ENCODE data around the gene SNTA1.
"Not testable (repeated sequence)": the region's sequence is repeated elsewhere in the genome, so short reads cannot be mapped to it uniquely, and the experiment has no call there.

SNTA1 gene

DNA sequence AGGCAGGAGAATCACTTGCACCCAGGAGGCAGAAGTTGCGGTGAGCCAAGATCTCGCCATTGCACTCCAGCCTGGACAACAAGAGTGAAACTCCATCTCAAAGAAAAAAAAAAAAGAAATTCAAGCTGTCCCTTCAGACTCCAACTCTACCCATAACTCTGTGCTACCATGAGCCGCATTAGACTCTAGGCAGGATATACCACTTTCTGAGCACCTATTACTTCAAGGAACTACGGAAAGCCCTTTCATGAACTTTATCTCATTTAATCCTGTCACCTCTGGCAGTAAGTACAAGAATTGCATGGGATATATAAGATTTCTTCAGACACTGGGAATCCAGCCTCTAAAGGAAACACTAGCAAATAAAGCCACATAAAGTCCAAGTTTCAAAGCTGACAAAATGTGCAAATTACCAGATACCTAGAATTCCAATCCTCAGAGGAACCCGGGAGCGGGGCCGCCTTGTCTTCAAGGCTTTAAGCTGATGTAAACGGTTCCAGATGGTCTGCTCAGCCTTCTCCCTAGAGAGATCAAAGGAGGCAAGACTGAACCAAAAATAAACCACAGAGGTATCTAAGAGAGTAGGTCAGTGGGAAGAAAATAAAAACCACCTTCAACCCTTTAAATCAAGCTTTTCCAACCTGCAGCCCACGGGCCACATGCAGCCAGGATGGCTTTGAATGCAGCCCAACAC lies 51.7 kb downstream of the SNTA1 start:
- no peak for DNase-seq (ENCODE audit: low read depth)
- no peak overlapping the region for H3K4me3 ChIP-seq (ENCODE audit: low read length)
- TF ChIP-seq, protein P1, sequence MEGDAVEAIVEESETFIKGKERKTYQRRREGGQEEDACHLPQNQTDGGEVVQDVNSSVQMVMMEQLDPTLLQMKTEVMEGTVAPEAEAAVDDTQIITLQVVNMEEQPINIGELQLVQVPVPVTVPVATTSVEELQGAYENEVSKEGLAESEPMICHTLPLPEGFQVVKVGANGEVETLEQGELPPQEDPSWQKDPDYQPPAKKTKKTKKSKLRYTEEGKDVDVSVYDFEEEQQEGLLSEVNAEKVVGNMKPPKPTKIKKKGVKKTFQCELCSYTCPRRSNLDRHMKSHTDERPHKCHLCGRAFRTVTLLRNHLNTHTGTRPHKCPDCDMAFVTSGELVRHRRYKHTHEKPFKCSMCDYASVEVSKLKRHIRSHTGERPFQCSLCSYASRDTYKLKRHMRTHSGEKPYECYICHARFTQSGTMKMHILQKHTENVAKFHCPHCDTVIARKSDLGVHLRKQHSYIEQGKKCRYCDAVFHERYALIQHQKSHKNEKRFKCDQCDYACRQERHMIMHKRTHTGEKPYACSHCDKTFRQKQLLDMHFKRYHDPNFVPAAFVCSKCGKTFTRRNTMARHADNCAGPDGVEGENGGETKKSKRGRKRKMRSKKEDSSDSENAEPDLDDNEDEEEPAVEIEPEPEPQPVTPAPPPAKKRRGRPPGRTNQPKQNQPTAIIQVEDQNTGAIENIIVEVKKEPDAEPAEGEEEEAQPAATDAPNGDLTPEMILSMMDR (conservative IDR thresholded peaks at IDR 0.05; ENCODE audit: low read depth, low read length) = no peak

GRCh38 chr20:33389326-33389725 lies 54.2 kb downstream of the SNTA1 start:
- not testable (repeated sequence) for H3K4me3 ChIP-seq (ENCODE audit: low read length); DNase-seq (ENCODE audit: low read depth)

GRCh38 chr20:33388268-33388667 lies 55.3 kb downstream of the SNTA1 start:
- DNase-seq (ENCODE audit: low read depth) = no peak
- TF ChIP-seq, protein P1 (conservative IDR thresholded peaks at IDR 0.05; ENCODE audit: low read depth, low read length) = no peak
- H3K4me3 ChIP-seq (ENCODE audit: low read length) = no peak overlapping the region

DNA sequence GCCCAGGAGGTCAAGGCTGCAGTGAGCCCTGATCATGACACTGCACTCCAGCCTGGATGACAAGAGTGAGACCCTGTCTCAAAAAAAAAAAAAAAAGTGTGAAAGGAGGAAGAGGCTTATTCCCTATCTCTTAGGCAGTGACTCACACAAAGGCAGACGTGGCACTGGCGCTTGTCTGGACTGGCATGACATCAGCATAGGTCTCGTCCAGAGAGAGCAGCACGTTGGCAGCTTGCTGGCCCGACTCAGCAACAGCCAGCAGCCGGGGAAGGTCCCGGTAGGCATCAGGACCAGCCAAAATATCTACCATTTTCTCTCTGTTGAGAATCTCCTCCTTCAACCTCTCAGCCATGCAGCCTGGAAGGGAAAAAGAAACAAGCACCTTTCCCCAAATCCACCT lies 56.4 kb downstream of the SNTA1 start:
- TF ChIP-seq, protein P1 (conservative IDR thresholded peaks at IDR 0.05; ENCODE audit: low read depth, low read length) = no peak
- DNase-seq (ENCODE audit: low read depth) = no peak
- H3K4me3 ChIP-seq (ENCODE audit: low read length) = no peak overlapping the region

DNA sequence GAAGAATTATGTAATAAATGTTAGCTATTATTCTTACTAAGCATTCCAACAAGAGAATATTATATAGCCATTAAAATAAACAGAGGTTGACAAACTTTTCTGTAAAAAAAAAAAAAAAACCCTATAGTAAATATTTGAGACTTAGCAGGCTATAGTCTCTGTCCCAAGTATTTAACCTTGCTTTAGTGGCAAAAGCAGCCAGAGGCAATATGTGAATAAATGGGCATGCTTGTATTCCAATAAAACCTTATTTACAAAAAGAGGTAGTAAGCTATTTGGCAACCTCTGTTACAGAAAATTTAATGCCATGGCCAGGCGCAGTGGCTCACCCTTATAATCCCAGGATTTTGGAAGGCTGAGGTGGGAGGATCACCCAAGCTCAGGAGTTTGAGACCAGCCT lies 56.9 kb downstream of the SNTA1 start:
- DNase-seq (ENCODE audit: low read depth) = no peak
- no peak overlapping the region for H3K4me3 ChIP-seq (ENCODE audit: low read length)
- TF ChIP-seq, protein P1 (conservative IDR thresholded peaks at IDR 0.05; ENCODE audit: low read depth, low read length) = no peak

DNA sequence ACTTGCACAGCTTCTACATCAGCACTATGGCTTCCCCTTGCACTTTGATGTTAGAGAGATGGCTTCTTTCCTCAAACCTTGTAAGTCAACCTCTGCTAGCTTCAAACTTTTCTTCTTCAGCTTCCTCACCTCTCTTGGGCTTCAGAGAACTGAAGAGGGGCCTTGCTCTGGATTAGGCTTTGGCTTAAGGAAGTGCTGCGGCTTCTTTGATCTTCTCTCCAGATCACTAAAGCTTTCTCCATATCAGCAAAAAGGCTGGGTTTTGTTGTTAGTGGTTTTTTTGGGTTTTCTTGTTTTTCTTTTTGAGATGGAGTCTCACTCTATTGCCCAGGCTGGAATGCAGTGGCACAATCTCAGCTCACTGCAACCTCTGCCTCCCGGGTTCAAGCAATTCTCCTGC lies 66.2 kb downstream of the SNTA1 start:
- TF ChIP-seq, protein P1 (conservative IDR thresholded peaks at IDR 0.05; ENCODE audit: low read depth, low read length) = no peak
- DNase-seq (ENCODE audit: low read depth) = no peak
- no peak overlapping the region for H3K4me3 ChIP-seq (ENCODE audit: low read length)

DNA sequence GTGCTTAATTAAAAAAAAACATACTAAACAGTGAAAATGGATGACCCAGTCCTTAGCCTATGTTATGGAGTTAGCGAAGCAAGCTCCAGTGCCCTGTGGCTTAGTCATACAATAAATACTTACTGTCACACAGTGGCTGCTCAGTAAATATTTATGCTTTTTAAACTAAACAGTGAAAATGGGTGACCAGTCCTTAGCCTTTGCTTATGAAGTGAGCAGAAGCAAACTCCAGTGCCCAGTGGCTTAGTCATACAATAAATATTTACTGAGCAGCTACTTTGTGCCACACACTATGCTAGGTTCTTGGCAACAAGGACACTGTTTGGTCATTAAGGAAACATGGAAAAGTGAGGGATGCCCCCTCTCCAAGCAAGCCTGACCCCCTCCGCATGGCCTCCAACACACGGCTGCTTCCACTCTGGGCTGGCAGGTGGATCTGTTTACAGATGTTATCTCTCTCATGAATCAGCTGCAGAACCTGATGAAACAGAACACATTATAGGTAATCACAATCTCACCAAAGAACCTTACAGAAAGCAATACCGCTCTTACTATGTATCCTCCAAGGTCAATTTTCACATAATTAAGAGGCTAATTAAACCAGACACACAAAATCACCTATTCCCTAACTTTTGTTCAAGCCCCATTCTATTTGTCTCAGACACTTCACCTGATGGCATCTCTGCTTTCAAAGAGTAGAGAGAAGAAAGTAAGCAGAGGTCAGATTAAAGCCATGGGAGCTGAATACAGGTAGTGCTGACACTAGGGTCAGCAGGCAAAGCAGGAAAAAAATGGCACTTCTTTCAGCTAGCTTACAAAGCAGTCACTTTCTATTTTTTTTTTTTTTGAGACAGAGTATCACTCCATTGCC lies 69.6 kb downstream of the SNTA1 start:
- no peak for DNase-seq (ENCODE audit: low read depth)
- H3K4me3 ChIP-seq (ENCODE audit: low read length) = no peak overlapping the region
- TF ChIP-seq, protein P1 (conservative IDR thresholded peaks at IDR 0.05; ENCODE audit: low read depth, low read length) = no peak

Data from retinal pigment epithelial cell (primary cell).